C4-2B (cell line): Measurements from ENCODE around the gene DFFA.
A peak's percentile ranks its signal among the peaks of the same experiment; 100 is the strongest.

Experiments used
- H3K27ac ChIP-seq: fragments of 450-650 bp; 2 replicates; pipeline ENCODE4 v1.5.1; 2017
- CTCF ChIP-seq: fragments of 450-650 bp; conservative IDR thresholded peaks from 2 replicates; pipeline ENCODE4 v1.5.1; 2017; ENCODE audit warnings: mild to moderate bottlenecking
- ZFX ChIP-seq: fragments of 450-650 bp; IDR thresholded peaks from 2 replicates; pipeline ENCODE4 v1.6.1; 2017

Gene DFFA

GRCh38 chr1:10516925-10517676 lies 44.8 kb upstream of the DFFA start:
- H3K27ac ChIP-seq = peak overlapping the region; percentile 74
- no peak for TF ChIP-seq ZFX
- TF ChIP-seq CTCF = no peak

- H3K27ac ChIP-seq = peak overlapping the region; percentile 74
- TF ChIP-seq ZFX (no peak), CTCF (no peak)
Measured at GRCh38 chr1:10515976-10516750, 43.8 kb upstream of the DFFA start.

GRCh38 chr1:10515301-10515975 lies 43.1 kb upstream of the DFFA start:
- peak overlapping the region; percentile 74 for H3K27ac ChIP-seq
- no peak for TF ChIP-seq ZFX
- TF ChIP-seq CTCF = no peak

- TF ChIP-seq CTCF (peak; percentile 95), ZFX (no peak)
- H3K27ac ChIP-seq = peak overlapping the region; percentile 74
Measured at GRCh38 chr1:10514490-10515235, 42.3 kb upstream of the DFFA start.

GRCh38 chr1:10513199-10513598 lies 40.9 kb upstream of the DFFA start:
- TF ChIP-seq CTCF = no peak
- TF ChIP-seq ZFX = no peak
- H3K27ac ChIP-seq = peak overlapping the region; percentile 94; the same call in 1 of the 2 replicates

GRCh38 chr1:10511494-10511885 lies 39.2 kb upstream of the DFFA start:
- TF ChIP-seq CTCF (no peak), ZFX (no peak)
- peak overlapping the region; percentile 94 for H3K27ac ChIP-seq
